GM12878 (cell line): Measurements from ENCODE around the gene UVRAG. TPM values are rescaled to one million over a fixed set of nuclear protein-coding genes. Genes with fewer than 3 reads are reported as not detected.

Experiments
- ATAC-seq: fragments of 200-7000 bp; cut with Tn5 transposase; 3 replicates; pipeline ENCODE4 v1.9.1; 2020; ENCODE audit warnings: mild to moderate bottlenecking, moderate library complexity
- BruUV-seq: library from RNA; stranded (reverse); fragments of 400-500 nt; replicated peaks from 2 replicates; lab custom pipeline; 2021; lab: Mats Ljungman, UMichigan
- CTCF ChIA-PET: fragments of 300-600 bp; sonication (Branson Sonifier 250); formaldehyde crosslinking; extraction: SDS; loops from one replicate; lab custom pipeline; 2021; ENCODE audit warnings: inconsistent platforms; lab: Yijun Ruan, JAX
- POLR2A ChIA-PET: fragments of 350-600 bp; formaldehyde crosslinking; extraction: SDS; loops from one replicate; lab custom pipeline; 2021; ENCODE audit warnings: inconsistent platforms; lab: Charles Lee
- RAD21 ChIA-PET: fragments of 300-600 bp; sonication (Branson Sonifier 250); formaldehyde crosslinking; loops from one replicate; lab custom pipeline; 2023; ENCODE audit warnings: antibody characterized with exemption; ENCODE audit not compliant: unreplicated experiment; lab: Charles Lee
- SMC1A ChIA-PET: fragments of 300-600 bp; sonication (Branson Sonifier 250); formaldehyde crosslinking; loops from one replicate; lab custom pipeline; 2023; ENCODE audit not compliant: unreplicated experiment, uncharacterized antibody; lab: Charles Lee
- DNase-seq: peaks from one replicate; pipeline ENCODE4 v3.0.0-alpha.2; 2011; ENCODE audit warnings: low read depth, low spot score
- FAIRE-seq: peaks from 3 replicates; lab custom pipeline; 2011; peaks lifted over from hg19 to GRCh38; lab: Jason Lieb, UNC
- H2AFZ ChIP-seq: 2 replicates; pipeline ENCODE4 v1.6.0; 2011; ENCODE audit warnings: low read depth, low read length, control low read depth; ENCODE audit not compliant: control insufficient read depth
- H3K27ac ChIP-seq: 2 replicates; pipeline ENCODE4 v1.5.1; 2011; ENCODE audit warnings: control low read depth; ENCODE audit not compliant: control insufficient read depth, insufficient read depth
- H3K27me3 ChIP-seq, 2 experiments: replicated peaks in 1 of 2; 2 replicates each; pipeline versions ENCODE4 v1.6.0 to v1.6.1; 2011; ENCODE audit warnings: low read length in 1 of 2; ENCODE audit not compliant: control insufficient read depth in 2 of 2, insufficient read depth in 2 of 2
- H3K36me3 ChIP-seq, 2 experiments: 2 replicates each; pipeline ENCODE4 v1.5.1; 2011; ENCODE audit warnings: low read length in 1 of 2; ENCODE audit not compliant: control insufficient read depth in 2 of 2, insufficient read depth in 2 of 2
- H3K4me1 ChIP-seq: 2 replicates; pipeline ENCODE4 v1.6.1; 2011; ENCODE audit warnings: mild to moderate bottlenecking, low read length, moderate library complexity, mixed read lengths; ENCODE audit not compliant: control insufficient read depth, insufficient read depth
- H3K4me2 ChIP-seq: 2 replicates; pipeline ENCODE4 v1.6.0; 2011; ENCODE audit warnings: control low read depth; ENCODE audit not compliant: control insufficient read depth, insufficient read depth
- H3K4me3 ChIP-seq: fragments of 200-600 bp; sonication (generic); 2 replicates; pipeline ENCODE4 v1.5.1; 2016
- H3K79me2 ChIP-seq: 2 replicates; pipeline ENCODE4 v1.6.0; 2011; ENCODE audit warnings: low read length; ENCODE audit not compliant: control insufficient read depth, insufficient read depth
- H3K9ac ChIP-seq: 2 replicates; pipeline ENCODE4 v1.8.0; 2011; ENCODE audit warnings: low read length, control low read depth, mixed read lengths; ENCODE audit not compliant: control insufficient read depth, insufficient read depth
- H3K9me3 ChIP-seq: replicated peaks from 3 replicates; pipeline ENCODE4 v1.5.1; 2011; ENCODE audit warnings: mild to moderate bottlenecking, low read length; ENCODE audit not compliant: control insufficient read depth, insufficient read depth
- H4K20me1 ChIP-seq: 2 replicates; pipeline ENCODE4 v1.6.0; 2011; ENCODE audit not compliant: control insufficient read depth, insufficient read depth
- ASH2L ChIP-seq: fragments of 300-600, 200-600 bp; sonication (generic); IDR thresholded peaks from 2 replicates; pipeline ENCODE4 v1.6.1; 2017; ENCODE audit warnings: low read depth, mild to moderate bottlenecking, borderline replicate concordance
- CHD1 ChIP-seq: IDR thresholded peaks from 2 replicates; pipeline ENCODE4 v1.6.1; 2012; ENCODE audit warnings: low read depth, low read length, improper control_type of control experiment
- JUND ChIP-seq: IDR thresholded peaks from 2 replicates; pipeline ENCODE4 v1.6.1; 2012; ENCODE audit warnings: low read depth, mild to moderate bottlenecking, low read length, improper control_type of control experiment, moderate library complexity
- PAX8 ChIP-seq: fragments of 450-650 bp; IDR thresholded peaks from 2 replicates; pipeline ENCODE4 v1.6.1; 2017; ENCODE audit warnings: mild to moderate bottlenecking, moderate library complexity
- SPI1 ChIP-seq: IDR thresholded peaks from 2 replicates; pipeline ENCODE4 v1.6.1; 2011; ENCODE audit warnings: low read depth, mild to moderate bottlenecking, low read length, moderate library complexity, borderline replicate concordance; ENCODE audit not compliant: insufficient read depth
- SREBF2 ChIP-seq: IDR thresholded peaks from 2 replicates; pipeline ENCODE4 v1.6.1; 2012; ENCODE audit warnings: mild to moderate bottlenecking, low read length
- SRF ChIP-seq, 2 experiments: IDR thresholded peaks; 2 replicates each; pipeline ENCODE4 v1.6.1; 2011; ENCODE audit warnings: low read depth in 2 of 2, low read length in 2 of 2, mild to moderate bottlenecking in 1 of 2, moderate library complexity in 1 of 2
- WGBS: methylation state at CpG from one replicate; pipeline ENCODE4 v1.1.6; 2016; ENCODE audit warnings: low lambda C conversion rate; ENCODE audit not compliant: insufficient replicate concordance, insufficient coverage; ENCODE audit errors: missing lambda C conversion rate; 5-methylcytosine and 5-hydroxymethylcytosine counted together
- in situ Hi-C: fragments of 300-500 bp; cut with MboI; formaldehyde crosslinking; loops from 9 replicates; pipeline ENCODE4 v1.14.3; 2018; ENCODE audit warnings: mixed read lengths
- intact Hi-C: fragments of 100-400 bp; cut with micrococcal nuclease; formaldehyde crosslinking; loops from one replicate; pipeline ENCODE4 v1.14.2; 2022; ENCODE audit not compliant: unreplicated experiment
- polyA plus RNA-seq, 11 experiments: library from polyadenylated mRNA; depleted of rRNA in 4 of 11; unstranded in 6 of 11; stranded (reverse) in 5 of 11; fragments of >200 nt; fragmentation: Nextera tagmentation in 4 of 11; fragmentation: Illumina TruSeq in 1 of 11; extraction: Ambion mirVana in 4 of 11; extraction: Trizol in 1 of 11; gene quantifications; 1 replicate in 1 of 11; 2 replicates in 10 of 11; pipeline versions ENCODE4 v1.2.1 to v1.2.3, GENCODE V29; 2011 to 2016; ENCODE audit warnings: inconsistent platforms in 2 of 11, missing spikeins in 2 of 11, low read depth in 1 of 11
- total RNA-seq, 4 experiments: library from RNA; depleted of rRNA in 3 of 4; stranded (reverse); fragments of >200 nt in 3 of 4; fragmentation: Illumina TruSeq in 1 of 4; extraction: Trizol in 1 of 4; gene quantifications; 2 replicates each; pipeline versions ENCODE4 v1.2.1 to v1.2.3, GENCODE V29; 2013 to 2021
- TF ChIP-seq, protein P1 (sequence below): fragments of 450-650 bp; conservative IDR thresholded peaks from 2 replicates; pipeline ENCODE4 v1.6.1; 2017; ENCODE audit warnings: mild to moderate bottlenecking, moderate library complexity
- TF ChIP-seq, protein P2 (sequence below): fragments of 450-650 bp; IDR thresholded peaks from 2 replicates; pipeline ENCODE4 v1.6.1; 2017; ENCODE audit warnings: borderline replicate concordance

The UVRAG gene
- total and polyA plus RNA-seq, 10 of the 15 experiments (the other 5 are each of a cell fraction or from before 2014, with no cell fraction given) = 7.0 to 43.4 (median 37.0) TPM

DNA sequence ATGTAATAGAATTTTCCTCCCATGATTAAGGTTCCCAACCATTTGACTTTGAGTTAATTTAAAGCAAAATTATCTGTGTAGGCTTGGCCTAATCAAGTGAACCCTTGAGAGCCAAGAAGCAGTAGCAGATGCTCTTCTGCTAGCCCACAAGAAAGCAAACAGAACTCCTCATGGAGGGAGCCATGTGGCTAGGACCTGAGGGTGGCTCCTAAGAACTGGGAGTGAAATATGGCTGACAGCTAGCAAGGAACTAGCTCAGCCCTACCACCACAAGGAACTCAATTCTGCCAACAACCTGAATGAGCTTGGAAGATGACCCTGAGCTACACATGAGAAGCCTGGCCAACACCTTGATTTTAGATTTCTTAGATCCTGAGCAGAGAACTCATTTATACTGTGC, 223.6 kb downstream of the UVRAG start (continued):
- TF ChIP-seq, protein P1, sequence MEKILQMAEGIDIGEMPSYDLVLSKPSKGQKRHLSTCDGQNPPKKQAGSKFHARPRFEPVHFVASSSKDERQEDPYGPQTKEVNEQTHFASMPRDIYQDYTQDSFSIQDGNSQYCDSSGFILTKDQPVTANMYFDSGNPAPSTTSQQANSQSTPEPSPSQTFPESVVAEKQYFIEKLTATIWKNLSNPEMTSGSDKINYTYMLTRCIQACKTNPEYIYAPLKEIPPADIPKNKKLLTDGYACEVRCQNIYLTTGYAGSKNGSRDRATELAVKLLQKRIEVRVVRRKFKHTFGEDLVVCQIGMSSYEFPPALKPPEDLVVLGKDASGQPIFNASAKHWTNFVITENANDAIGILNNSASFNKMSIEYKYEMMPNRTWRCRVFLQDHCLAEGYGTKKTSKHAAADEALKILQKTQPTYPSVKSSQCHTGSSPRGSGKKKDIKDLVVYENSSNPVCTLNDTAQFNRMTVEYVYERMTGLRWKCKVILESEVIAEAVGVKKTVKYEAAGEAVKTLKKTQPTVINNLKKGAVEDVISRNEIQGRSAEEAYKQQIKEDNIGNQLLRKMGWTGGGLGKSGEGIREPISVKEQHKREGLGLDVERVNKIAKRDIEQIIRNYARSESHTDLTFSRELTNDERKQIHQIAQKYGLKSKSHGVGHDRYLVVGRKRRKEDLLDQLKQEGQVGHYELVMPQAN = no peak
- TF ChIP-seq, protein P2, sequence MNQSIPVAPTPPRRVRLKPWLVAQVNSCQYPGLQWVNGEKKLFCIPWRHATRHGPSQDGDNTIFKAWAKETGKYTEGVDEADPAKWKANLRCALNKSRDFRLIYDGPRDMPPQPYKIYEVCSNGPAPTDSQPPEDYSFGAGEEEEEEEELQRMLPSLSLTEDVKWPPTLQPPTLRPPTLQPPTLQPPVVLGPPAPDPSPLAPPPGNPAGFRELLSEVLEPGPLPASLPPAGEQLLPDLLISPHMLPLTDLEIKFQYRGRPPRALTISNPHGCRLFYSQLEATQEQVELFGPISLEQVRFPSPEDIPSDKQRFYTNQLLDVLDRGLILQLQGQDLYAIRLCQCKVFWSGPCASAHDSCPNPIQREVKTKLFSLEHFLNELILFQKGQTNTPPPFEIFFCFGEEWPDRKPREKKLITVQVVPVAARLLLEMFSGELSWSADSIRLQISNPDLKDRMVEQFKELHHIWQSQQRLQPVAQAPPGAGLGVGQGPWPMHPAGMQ = no peak
- TF ChIP-seq JUND = no peak

DNA sequence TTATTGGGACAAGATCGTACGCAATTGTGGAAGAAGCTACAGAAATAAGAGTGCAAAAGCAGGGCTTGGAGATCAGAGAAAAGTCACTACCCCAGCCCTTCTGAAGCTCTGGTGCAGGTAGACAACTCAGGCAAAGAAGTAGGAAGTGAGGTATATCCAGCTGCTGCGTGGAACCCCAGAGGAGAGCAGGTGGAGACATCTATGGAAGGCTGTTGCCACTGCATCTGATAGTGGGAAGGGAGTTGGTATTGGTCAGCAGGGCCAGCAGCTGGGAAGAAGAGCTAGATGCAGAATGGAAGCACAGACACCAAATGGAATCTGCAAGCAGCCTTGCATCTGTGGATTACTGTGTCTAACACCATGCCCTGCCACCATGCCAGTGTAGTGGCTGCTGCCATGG, 226.2 kb downstream of the UVRAG start:
- Histone ChIP-seq H3K79me2 (no peaks in the 10 kb centered on the region), H3K9ac (no peak overlapping the region), H3K9me3 (no peaks in the 10 kb centered on the region; the same call in 2 of the 3 replicates)
- DNase-seq (no peak), ATAC-seq (no peak; the same call in 2 of the 3 replicates)
- CTCF ChIA-PET = no interaction called here
- TF ChIP-seq CHD1 = no peak
- TF ChIP-seq SPI1 = no peak
- no peak for TF ChIP-seq SREBF2
- no peak for TF ChIP-seq SRF (IDR thresholded peaks at IDR 0.05; ENCODE audit: low read depth in 2 of 2, low read length in 2 of 2)
- no peak for TF ChIP-seq PAX8
- TF ChIP-seq ASH2L = no peak
- TF ChIP-seq, all 136 proteins: peak for 0
- H3K27me3 ChIP-seq = no peaks in the 10 kb centered on the region
- SMC1A ChIA-PET = interaction anchor here (0.6 to 0.8 kb wide), 2 partner anchors 11 to 132 kb away, joined by 3 read pairs; no protein-coding TSS in a partner anchor
- RAD21 ChIA-PET = no interaction called here
- FAIRE-seq = no peak
- POLR2A ChIA-PET = no interaction called here
- 100% methylated on average over 3 of the region's 3 CpGs for WGBS
- H2AFZ ChIP-seq = no peak overlapping the region
- no peak overlapping the region for H3K4me2 ChIP-seq
- intact Hi-C loops (no loop called here), in situ Hi-C loops (no loop called here)
- H3K27ac ChIP-seq = no peak overlapping the region
- peaks cover 2 to 8% of the 10 kb centered on the region in 2 experiments; a peak in 2 of 4 replicates for H3K36me3 ChIP-seq
- no TSS peak for BruUV-seq
- no peaks in the 10 kb centered on the region for H3K4me1 ChIP-seq
- H3K4me3 ChIP-seq = no peak overlapping the region
- no peaks in the 10 kb centered on the region for H4K20me1 ChIP-seq
